ENCODE data around the gene OTP. TPM values are rescaled to one million over a fixed set of nuclear protein-coding genes. Genes with fewer than 3 reads are reported as not detected.

The OTP gene
- total RNA-seq, 4 donors from 2014 or later: not detected

- TF ChIP-seq CTCF (IDR thresholded peaks at IDR 0.05; ENCODE audit: low read depth): no peak
Measured at GRCh38 chr5:77632526-77633206, 5.8 kb downstream of the OTP start.

DNA sequence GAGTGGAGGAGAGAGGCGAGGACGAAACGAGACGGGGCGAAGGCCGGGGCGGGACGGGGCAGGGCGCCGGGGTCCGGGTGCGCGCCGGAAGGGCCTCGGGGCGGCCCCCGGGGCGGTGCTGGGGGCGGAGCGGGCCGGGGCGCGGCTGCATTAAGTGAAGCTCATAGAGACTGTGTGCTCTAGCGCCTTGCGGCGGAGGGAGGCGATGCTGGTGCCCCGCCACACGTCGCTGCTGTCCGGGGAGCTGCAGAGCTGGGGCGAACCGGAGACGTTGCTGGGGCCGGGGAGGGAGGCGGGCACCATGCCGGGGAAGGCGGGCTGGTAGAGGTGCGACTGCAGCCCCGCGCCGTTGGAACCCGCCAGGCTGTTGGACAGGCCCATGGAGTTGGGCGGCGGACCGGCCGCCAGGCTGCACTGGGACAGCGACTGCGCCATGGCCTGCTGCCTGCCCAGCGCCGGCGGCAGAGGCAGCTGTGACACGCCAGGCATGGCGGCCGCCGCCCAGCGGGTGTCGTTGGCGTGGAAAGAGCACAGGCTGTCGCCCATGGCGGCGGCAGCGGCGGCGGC is 8.3 kb downstream of the OTP start:
- no peak for TF ChIP-seq CTCF (IDR thresholded peaks at IDR 0.05; ENCODE audit: low read depth)

DNA sequence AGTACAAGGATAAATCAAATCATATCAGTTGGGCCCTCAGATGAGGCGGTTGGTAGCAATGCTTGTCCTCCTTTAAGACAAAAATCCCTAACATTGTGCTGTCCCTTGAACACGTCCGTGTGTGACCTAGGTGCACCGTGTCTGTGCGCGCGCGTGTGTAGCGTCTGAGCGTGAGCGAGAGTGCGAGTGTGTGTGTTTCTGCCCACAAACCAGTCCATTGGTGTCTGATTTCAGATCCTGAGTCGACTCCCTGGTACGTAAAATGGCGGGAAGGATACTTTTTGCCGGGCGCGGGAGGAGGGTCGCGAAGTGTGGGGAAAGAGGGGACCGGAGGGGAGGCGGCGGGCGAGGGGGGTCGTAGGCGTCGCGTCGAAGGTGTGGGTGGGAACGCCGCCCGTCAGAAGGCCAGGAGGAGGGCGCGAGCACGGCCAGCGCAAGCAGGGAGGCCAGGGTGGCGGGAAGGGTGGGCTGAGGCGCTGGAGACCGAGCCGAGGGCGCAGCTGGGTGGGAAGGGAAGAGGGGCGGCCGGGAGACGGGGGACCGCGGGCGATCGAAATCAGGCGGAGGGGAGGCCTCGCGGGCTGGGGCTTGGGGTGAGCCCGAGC is 8.9 kb downstream of the OTP start:
- TF ChIP-seq CTCF (IDR thresholded peaks at IDR 0.05; ENCODE audit: low read depth): no peak

DNA sequence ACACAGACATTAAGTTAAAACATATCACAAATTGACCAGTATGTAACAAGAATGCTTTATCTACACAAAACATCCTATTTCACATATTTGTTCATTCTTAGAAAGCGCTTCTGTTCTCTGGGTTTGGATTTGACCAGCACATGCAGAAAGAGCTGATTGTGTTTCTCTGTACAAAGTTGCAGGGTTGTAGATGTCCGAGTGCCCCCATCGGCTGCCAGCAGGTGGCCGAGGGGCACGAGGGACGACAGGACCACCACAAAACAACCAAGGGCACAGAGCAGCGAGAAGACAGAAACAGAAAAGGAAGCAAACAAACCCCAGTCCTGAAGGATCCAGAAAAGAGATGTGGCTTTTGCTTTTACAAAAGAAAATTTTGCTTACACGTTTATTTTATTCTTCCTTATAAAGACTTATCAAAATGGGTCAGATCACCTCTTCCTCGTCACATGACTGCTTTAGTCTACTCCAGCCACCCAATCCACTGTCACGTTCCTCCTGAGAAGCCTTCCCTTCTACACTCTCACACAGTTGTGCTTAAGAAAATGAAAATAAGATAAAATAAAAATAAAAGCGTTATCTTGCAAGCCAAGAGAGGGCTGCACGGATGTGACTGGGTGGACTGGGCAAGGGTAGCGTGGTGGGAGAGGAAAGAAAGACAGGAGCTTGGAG is 9.5 kb downstream of the OTP start:
- no peak for TF ChIP-seq CTCF (IDR thresholded peaks at IDR 0.05; ENCODE audit: low read depth)

GRCh38 chr5:77627869-77628674 is 10.4 kb downstream of the OTP start:
- TF ChIP-seq CTCF (IDR thresholded peaks at IDR 0.05; ENCODE audit: low read depth): no peak

GRCh38 chr5:77623203-77623740 is 15.2 kb downstream of the OTP start:
- TF ChIP-seq CTCF (IDR thresholded peaks at IDR 0.05; ENCODE audit: low read depth): no peak
